ENCODE data around the gene SVEP1.
A peak's percentile ranks its signal among the peaks of the same experiment; 100 is the strongest.
"Not testable (repeated sequence)": the region's sequence is repeated elsewhere in the genome, so short reads cannot be mapped to it uniquely, and the experiment has no call there.

Gene SVEP1

GRCh38 chr9:110579034-110579861 lies at the start of gene SVEP1:
Gene SVEP1, minus strand, starts transcription at chr9:110579741. Its CDS starts 198 bp downstream, at chr9:110579543.
- peak; percentile 58 for DNase-seq

GRCh38 chr9:110626101-110626829 lies 46.7 kb upstream of the SVEP1 start:
- DNase-seq: peak; percentile 87

GRCh38 chr9:110623462-110624025 lies 44.0 kb upstream of the SVEP1 start:
- peak; percentile 55 for DNase-seq

GRCh38 chr9:110622368-110622767 lies 42.8 kb upstream of the SVEP1 start:
- DNase-seq: no peak

- no peak for DNase-seq
Observed at GRCh38 chr9:110620726-110621125, 41.2 kb upstream of the SVEP1 start.

GRCh38 chr9:110619831-110620230 lies 40.3 kb upstream of the SVEP1 start:
- peak; percentile 84 for DNase-seq

GRCh38 chr9:110615498-110615897 lies 36.0 kb upstream of the SVEP1 start:
- DNase-seq: peak; percentile 84

GRCh38 chr9:110614576-110614975 lies 35.0 kb upstream of the SVEP1 start:
- DNase-seq: not testable (repeated sequence)

GRCh38 chr9:110606179-110606790 lies 26.7 kb upstream of the SVEP1 start:
- peak; percentile 59 for DNase-seq

- peak; percentile 57 for DNase-seq
Observed at GRCh38 chr9:110605565-110605964, 26.0 kb upstream of the SVEP1 start.

GRCh38 chr9:110604171-110604601 lies 24.6 kb upstream of the SVEP1 start:
- DNase-seq: no peak

- DNase-seq: peak; percentile 74
Observed at GRCh38 chr9:110602281-110602680, 22.7 kb upstream of the SVEP1 start.

GRCh38 chr9:110601098-110601497 lies 21.6 kb upstream of the SVEP1 start:
- DNase-seq: no peak

- peak; percentile 44 for DNase-seq
Observed at GRCh38 chr9:110599468-110599867, 19.9 kb upstream of the SVEP1 start.

GRCh38 chr9:110592044-110592830 lies 12.7 kb upstream of the SVEP1 start:
- DNase-seq: no peak

- no peak for DNase-seq
Observed at GRCh38 chr9:110591526-110591925, 12.0 kb upstream of the SVEP1 start.

- DNase-seq: no peak
Observed at GRCh38 chr9:110590816-110591215, 11.3 kb upstream of the SVEP1 start.

GRCh38 chr9:110588296-110588695 lies 8.8 kb upstream of the SVEP1 start:
- DNase-seq: no peak

- peak; percentile 63 for DNase-seq
Observed at GRCh38 chr9:110583237-110583636, 3.7 kb upstream of the SVEP1 start.

- peak; percentile 43 for DNase-seq
Observed at GRCh38 chr9:110582156-110582555, 2.6 kb upstream of the SVEP1 start.

- peak; percentile 63 for DNase-seq
Observed at GRCh38 chr9:110580850-110581249, 1.3 kb upstream of the SVEP1 start.

GRCh38 chr9:110579862-110580219 lies 300 bp upstream of the SVEP1 start:
- DNase-seq: peak; percentile 95
